ENCODE results near the gene CEP85.

- TF ChIP-seq CTCF (conservative IDR thresholded peaks at IDR 0.05 in 1 of 2, IDR thresholded peaks at IDR 0.05 in 1 of 2; ENCODE audit: extremely low read depth in 1 of 2, insufficient read depth in 1 of 2, low read depth in 1 of 2, low read length in 2 of 2) (no peak), EZH2 (IDR thresholded peaks at IDR 0.05; ENCODE audit: borderline replicate concordance, low read length) (no peak)
Measured at GRCh38 chr1:26327956-26328362, 94.0 kb downstream of the CEP85 start.

Data from mammary epithelial cell (primary cell).